ENCODE data around the gene FRMD4B. TPM values are rescaled to one million over a fixed set of nuclear protein-coding genes. Genes with fewer than 3 reads are reported as not detected.

The FRMD4B gene
- polyA plus RNA-seq, 3 donors, result 42.9 to 52.3 (median 47.5) TPM

DNA sequence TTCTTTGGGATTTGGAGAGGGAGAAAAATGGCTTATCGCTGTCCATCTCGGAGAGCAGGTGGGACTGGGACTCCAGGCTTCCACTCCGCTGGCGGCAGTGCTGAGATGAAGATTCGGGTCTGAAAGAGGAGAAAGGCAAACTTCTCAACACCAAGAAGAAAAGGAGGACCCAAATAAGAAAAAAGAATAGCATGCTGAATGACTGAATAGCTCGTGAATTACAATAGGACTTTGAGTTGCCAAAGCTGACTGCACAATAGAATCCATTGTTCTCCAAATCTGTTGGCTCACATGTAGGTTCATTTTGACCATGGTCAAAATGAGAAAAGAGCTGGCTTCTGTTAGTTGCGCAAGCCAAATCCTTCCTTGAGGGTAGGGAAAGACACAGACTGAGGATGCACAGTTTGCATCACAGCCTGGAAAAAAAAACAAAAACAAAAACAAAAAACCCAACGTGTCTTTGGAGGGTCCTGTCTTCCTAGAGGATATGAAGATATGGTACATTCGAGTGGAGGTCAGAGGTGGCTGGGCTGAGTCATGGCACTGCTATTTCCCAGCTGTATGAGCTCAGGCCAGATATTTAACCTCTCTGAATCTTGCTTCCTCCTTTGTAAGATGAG is 204.2 kb downstream of the FRMD4B start:
- DNase-seq (ENCODE audit: low read depth in 3 of 3, low spot score in 2 of 3), result no peak

DNA sequence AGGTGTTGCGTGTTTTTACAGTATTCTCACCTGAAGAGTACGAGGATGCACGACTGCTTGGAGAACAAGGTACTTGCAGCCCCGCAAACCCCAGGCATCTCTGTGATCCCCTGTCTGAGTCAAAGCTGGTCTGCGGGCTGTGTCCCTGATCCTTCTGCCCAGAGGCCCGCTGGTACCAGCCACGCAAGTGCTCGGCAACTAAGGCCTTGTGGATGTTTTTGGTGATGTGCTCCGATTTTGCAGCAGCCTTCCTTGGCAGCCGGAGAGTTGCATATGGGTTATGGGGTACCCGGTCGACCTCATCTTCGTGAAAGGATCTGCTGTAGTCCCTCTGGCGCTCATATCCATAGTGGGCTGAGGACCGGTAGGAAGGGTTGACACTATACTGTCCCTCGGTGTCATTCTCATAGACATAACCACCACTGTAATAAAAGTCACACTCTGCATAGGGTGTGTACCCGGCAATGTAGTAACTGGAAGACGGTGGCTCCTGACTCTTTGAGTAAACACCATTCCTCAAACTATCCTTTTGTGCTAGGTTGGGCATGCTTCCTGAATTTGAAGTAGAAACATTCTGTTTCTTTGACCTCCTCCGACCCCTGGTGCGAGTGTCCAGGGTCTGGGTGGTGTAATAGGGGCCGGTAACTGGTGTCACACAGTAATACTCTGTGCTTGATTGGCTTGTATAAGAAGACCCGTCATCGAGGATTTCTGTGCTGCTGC is 204.9 kb downstream of the FRMD4B start:
- DNase-seq (ENCODE audit: low read depth in 3 of 3, low spot score in 2 of 3), result no peak

DNA sequence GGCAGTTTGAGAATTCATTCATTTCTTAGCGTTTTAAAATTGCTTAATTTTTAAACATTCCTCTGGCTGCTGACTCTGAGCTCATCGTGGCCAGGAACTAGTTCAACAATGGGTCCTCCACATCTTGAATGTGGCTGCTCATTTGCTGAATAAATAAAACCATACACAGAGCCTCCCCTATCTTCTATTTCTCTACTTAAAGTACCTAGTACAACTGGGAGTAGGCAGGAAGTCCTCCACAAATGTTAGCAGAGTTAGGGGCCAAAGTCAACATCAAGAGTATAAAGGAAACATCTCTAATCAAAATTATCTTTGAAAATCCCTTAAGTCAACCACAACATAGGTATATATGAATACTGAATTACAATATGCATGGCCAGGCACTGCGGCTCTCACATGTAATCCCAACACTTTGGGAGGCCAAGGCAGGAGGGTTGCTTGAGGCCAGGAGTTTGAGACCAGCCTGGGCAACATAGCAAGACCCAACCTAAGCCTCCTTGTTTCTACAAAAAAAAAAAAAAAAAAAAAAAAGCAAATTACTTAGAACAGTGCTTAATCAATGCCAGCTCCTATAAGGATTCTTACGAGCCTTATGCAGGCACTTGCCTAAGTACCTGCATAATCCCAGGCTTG is 206.0 kb downstream of the FRMD4B start:
- DNase-seq (ENCODE audit: low read depth in 3 of 3, low spot score in 2 of 3), result no peak

DNA sequence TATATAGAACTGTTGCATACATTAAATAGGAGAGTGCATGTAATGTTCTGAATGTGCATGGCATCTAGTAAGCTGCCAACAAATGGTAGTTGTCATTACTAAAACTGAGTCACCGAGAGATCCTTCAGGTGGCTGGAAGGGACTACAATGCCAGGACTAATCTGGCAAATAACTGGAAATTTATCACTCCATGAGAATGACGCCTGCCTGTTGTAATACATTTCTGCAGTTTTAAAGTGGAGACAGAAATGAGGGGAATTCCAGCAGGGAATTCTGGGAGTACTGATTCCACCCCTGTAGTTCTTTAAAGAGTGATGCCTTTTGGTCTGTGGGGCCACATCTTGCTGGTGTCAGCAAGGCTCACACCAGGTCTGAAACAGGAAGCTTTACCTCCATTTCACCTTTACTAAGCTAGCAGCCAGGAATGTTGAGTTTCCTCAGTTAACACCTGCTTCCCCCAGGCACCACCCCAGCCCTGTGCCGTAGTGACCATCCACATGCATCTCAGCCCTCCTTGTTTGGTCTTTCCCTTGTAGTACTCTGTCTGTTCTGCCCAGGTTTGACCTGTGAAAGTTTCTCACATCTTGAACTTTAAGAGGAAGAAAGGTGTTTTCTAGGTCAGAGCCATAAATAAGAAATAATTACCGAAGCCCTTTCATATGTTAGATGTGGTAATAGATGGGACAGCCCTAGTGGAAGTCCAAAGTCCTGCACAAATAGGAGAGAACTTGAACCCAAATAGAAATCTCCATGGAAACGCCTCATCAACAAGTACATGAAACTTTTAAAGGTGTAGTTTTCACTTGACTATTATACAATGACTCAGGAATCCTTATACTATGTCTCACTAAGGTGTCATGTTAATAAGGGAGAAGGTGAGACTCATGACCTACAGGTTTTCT is 206.8 kb downstream of the FRMD4B start:
- DNase-seq (ENCODE audit: low read depth in 3 of 3, low spot score in 2 of 3), result no peak

DNA sequence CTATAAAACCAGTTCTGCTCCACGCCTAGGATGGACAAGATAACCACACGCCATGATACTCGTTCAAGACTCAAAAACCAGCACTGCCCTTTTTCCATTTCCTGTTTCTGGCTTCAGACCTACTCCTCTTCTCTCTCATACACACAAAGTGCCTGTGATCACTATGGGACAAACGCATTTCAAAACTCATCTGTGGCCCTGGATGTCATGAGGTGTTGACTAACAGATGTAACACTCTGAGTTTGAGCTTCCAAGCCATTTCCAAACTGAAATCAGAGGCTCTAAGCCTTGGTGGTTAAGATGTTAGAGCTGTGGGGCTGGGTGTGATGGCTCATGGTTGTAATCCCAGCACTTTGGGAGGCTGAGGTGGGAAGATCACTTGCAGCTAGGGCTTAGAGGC is 207.8 kb downstream of the FRMD4B start:
- DNase-seq (ENCODE audit: low read depth in 3 of 3, low spot score in 2 of 3), result no peak

GRCh38 chr3:69174871-69175737 is 210.8 kb downstream of the FRMD4B start:
- no peak for DNase-seq (ENCODE audit: low read depth in 3 of 3, low spot score in 2 of 3)

DNA sequence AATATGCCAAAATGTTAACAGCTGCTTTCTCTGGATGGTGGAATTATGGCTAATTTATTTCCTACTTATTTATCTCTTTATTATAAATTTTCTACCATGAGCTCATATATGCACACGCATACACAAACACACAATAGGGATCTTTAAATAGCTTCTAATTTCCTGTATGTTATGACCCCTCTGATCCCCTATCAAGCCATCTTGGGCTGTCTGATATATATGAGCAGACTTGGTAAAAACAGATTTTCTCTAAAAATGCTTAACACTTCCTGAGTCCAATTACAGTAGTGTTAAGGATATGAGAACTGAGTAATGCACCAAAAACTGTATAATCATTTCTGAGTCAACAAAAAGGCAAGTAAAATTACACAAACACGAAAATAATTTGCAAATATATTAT is 211.4 kb downstream of the FRMD4B start:
- no peak for DNase-seq (ENCODE audit: low read depth in 3 of 3, low spot score in 2 of 3)

GRCh38 chr3:69172058-69172457 is 213.8 kb downstream of the FRMD4B start:
- DNase-seq (ENCODE audit: low read depth in 3 of 3, low spot score in 2 of 3), result no peak

GRCh38 chr3:69166446-69166845 is 219.4 kb downstream of the FRMD4B start:
- no peak for DNase-seq (ENCODE audit: low read depth in 3 of 3, low spot score in 2 of 3)

GRCh38 chr3:69165744-69166143 is 220.1 kb downstream of the FRMD4B start:
- DNase-seq (ENCODE audit: low read depth in 3 of 3, low spot score in 2 of 3), result no peak

DNA sequence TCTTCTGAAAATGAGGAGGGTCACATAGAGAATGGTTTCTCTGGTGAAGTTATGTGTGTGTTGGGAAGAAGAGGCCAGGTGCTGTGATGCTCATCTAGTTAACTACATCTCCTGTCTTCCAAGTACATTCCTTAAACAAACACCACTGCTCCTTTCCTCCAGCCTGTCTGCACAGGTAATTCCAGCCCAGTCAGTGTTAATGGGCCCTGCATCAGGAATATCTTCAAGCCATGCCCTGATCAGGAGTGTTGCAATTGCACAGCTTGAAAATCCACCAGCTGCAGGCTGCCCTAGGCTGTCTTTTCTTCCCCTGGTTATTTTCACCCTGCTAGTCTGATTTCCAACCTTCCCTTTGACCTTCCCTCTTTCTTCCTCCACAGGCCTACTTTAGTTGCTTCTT is 221.6 kb downstream of the FRMD4B start:
- DNase-seq (ENCODE audit: low read depth in 3 of 3, low spot score in 2 of 3), result no peak

DNA sequence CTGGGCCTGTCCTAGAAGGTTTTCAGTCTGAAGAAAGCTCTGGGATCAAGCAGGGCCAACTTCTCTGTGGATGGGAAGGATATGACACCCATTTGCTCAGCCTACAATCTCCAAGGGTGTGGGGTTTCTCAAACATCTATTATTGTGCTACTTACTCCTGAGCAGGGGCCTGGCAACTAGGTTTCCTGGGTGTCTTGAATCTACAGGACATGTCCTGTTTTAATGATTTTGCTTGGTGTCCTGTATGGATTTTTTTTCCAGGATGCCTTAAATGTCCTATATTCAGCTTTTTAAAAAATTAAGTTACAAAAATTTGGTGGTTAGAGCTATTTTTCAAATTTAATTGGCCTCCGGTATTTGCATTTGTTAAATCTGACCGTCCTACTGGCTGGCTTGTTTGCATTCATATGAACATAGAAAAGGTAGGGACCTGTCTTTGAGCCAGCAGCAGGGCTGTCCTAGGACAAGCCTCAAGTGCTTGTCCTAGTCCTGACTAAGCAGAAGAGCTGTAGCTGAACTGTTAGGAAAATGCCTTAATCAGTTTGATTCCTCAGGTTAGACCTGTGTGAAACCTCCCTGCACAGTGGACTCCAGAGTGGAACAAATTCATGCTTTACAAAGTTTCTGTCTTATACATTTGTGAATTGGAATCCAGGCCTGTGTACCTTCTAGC is 223.4 kb downstream of the FRMD4B start:
- DNase-seq (ENCODE audit: low read depth in 3 of 3, low spot score in 2 of 3), result no peak

DNA sequence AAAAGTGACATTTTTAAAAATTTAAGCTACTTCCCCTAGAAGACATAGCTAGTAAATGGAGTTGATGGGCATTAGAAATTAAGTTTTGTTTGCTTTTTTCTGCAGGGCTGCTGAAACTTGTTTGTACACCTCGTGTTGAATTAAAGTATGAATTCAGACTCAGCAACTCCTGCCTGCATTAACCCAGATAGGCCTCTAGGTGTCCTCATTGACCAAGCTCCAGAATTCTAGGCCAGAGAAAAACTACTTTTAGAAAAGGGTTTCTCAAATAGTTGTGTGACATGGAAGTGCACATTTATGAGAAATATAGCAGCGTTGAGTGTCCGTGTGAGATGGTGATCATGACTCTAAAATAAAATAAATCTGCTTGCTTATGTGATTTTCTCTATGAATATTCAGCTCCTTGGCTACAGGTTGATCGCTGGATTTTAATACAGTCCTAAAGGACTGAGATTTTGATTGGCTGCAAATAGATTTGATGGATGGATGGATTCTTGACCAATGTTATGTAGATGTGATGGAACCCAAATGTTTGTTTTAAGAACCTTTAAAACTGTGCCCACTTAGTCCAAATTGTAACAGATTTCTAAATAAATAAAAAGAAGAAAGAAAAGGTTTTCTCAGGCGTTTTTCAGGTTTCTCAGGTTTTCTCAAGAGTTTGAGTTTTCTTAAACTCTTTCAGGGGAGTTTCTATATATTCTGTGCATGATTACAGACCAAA is 224.1 kb downstream of the FRMD4B start:
- peak; percentile 16 to 40 (median 34) for DNase-seq (ENCODE audit: low read depth in 3 of 3, low spot score in 2 of 3)

- DNase-seq (ENCODE audit: low read depth in 3 of 3, low spot score in 2 of 3), result no peak
Measured at GRCh38 chr3:69160525-69160924, 225.4 kb downstream of the FRMD4B start.

GRCh38 chr3:69160107-69160506 is 225.8 kb downstream of the FRMD4B start:
- no peak for DNase-seq (ENCODE audit: low read depth in 3 of 3, low spot score in 2 of 3)

- no peak for DNase-seq (ENCODE audit: low read depth in 3 of 3, low spot score in 2 of 3)
Measured at GRCh38 chr3:69149586-69149985, 236.3 kb downstream of the FRMD4B start.

DNA sequence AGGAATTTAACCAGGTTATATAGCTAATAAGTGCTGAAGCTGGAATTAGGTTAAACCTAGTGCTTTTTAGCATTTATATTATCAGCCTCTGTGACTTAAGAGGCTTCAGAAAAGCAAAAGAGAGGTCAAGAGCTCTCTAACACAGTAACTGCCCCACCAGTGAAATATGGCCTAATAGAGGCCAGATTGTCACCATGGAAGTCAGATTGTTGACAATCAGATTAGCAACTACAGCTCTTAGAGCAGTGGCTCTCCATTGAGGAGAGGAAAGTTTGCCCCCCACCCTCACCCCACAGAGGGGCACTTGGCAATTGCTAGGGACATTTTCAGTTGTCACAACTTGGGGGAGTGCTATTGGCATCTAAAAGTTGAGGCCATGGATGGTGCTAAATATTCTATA is 240.2 kb downstream of the FRMD4B start:
- no peak for DNase-seq (ENCODE audit: low read depth in 3 of 3, low spot score in 2 of 3)

GRCh38 chr3:69144631-69145245 is 241.2 kb downstream of the FRMD4B start:
- DNase-seq (ENCODE audit: low read depth in 3 of 3, low spot score in 2 of 3), result no peak
